Mesenchymal stem cell (in vitro differentiated cells and primary cell): ENCODE results near the gene PKP3.
A peak's percentile ranks its signal among the peaks of the same experiment; 100 is the strongest.

Experiments used
- DNase-seq: peaks from one replicate; pipeline ENCODE4 v3.0.0-alpha.2; 2013
- H2AFZ ChIP-seq: one replicate; pipeline ENCODE4 v1.6.1; 2013; ENCODE audit warnings: low read depth, mild to moderate bottlenecking, control low read depth, inconsistent platforms, low read length, moderate library complexity
- H2AK5ac ChIP-seq: 2 replicates; pipeline ENCODE4 v1.6.1; 2013; ENCODE audit warnings: low read length, moderate library complexity, mild to moderate bottlenecking, inconsistent platforms; ENCODE audit not compliant: severe bottlenecking
- H2BK120ac ChIP-seq: one replicate; pipeline ENCODE4 v1.6.1; 2013; ENCODE audit warnings: low read depth, mild to moderate bottlenecking, inconsistent platforms, low read length, moderate library complexity
- H2BK12ac ChIP-seq, 2 experiments: one replicate each; pipeline ENCODE4 v1.6.1; 2013; ENCODE audit warnings: inconsistent platforms in 2 of 2, low read length in 2 of 2, mild to moderate bottlenecking in 2 of 2, moderate library complexity in 2 of 2, control low read depth in 1 of 2
- H2BK15ac ChIP-seq: one replicate; pipeline ENCODE4 v1.6.1; 2013; ENCODE audit warnings: mild to moderate bottlenecking, low read depth, inconsistent platforms; ENCODE audit not compliant: poor library complexity, severe bottlenecking
- H2BK5ac ChIP-seq: 2 replicates; pipeline ENCODE4 v1.6.1; 2013; ENCODE audit warnings: low read depth, mild to moderate bottlenecking, low read length, control low read depth, inconsistent platforms; ENCODE audit not compliant: poor library complexity, severe bottlenecking
- H3K14ac ChIP-seq, 2 experiments: one replicate each; pipeline ENCODE4 v1.6.1; 2013; ENCODE audit warnings: inconsistent platforms in 2 of 2, low read length in 2 of 2, control low read depth in 1 of 2, mild to moderate bottlenecking in 1 of 2, moderate library complexity in 1 of 2
- H3K18ac ChIP-seq, 2 experiments: one replicate each; pipeline ENCODE4 v1.6.1; 2013; ENCODE audit warnings: inconsistent platforms in 2 of 2, low read length in 2 of 2, control low read depth in 1 of 2, low read depth in 1 of 2, mild to moderate bottlenecking in 1 of 2
- H3K23ac ChIP-seq, 2 experiments: one replicate each; pipeline ENCODE4 v1.6.1; 2013; ENCODE audit warnings: inconsistent platforms in 2 of 2, low read length in 2 of 2, mild to moderate bottlenecking in 2 of 2, moderate library complexity in 2 of 2, control low read depth in 1 of 2
- H3K27ac ChIP-seq: 2 replicates; pipeline ENCODE4 v1.5.1; 2013; ENCODE audit warnings: mild to moderate bottlenecking, moderate library complexity, low read length, control low read depth, inconsistent platforms; ENCODE audit not compliant: poor library complexity, severe bottlenecking
- H3K27me3 ChIP-seq, 2 experiments: 2 replicates each; pipeline versions ENCODE4 v1.6.1 to v1.7.0; 2013; ENCODE audit warnings: low read length in 2 of 2, mild to moderate bottlenecking in 2 of 2, moderate library complexity in 2 of 2, control low read depth in 1 of 2, inconsistent platforms in 1 of 2; ENCODE audit not compliant: control insufficient read depth in 1 of 2, insufficient read depth in 1 of 2
- H3K36me3 ChIP-seq, 2 experiments: 2 replicates each; pipeline versions ENCODE4 v1.6.1 to v1.7.0; 2013; ENCODE audit warnings: low read length in 2 of 2, control low read depth in 1 of 2, inconsistent platforms in 1 of 2, low read depth in 1 of 2, mild to moderate bottlenecking in 1 of 2; ENCODE audit not compliant: insufficient read depth in 2 of 2, control insufficient read depth in 1 of 2
- H3K4ac ChIP-seq, 2 experiments: one replicate each; pipeline ENCODE4 v1.6.1; 2013; ENCODE audit warnings: inconsistent platforms in 2 of 2, low read length in 2 of 2, mild to moderate bottlenecking in 2 of 2, moderate library complexity in 2 of 2, control low read depth in 1 of 2, low read depth in 1 of 2
- H3K4me1 ChIP-seq: 2 replicates; pipeline ENCODE4 v1.6.1; 2013; ENCODE audit warnings: low read depth, low read length, control low read depth; ENCODE audit not compliant: control insufficient read depth, insufficient read depth
- H3K4me2 ChIP-seq: 2 replicates; pipeline ENCODE4 v1.6.1; 2013; ENCODE audit warnings: low read length, mild to moderate bottlenecking, inconsistent platforms; ENCODE audit not compliant: poor library complexity, severe bottlenecking
- H3K4me3 ChIP-seq, 2 experiments: 2 replicates each; pipeline versions ENCODE4 v1.5.1 to v1.7.0; 2013; ENCODE audit warnings: low read length in 2 of 2, mild to moderate bottlenecking in 2 of 2, control low read depth in 1 of 2, low read depth in 1 of 2; ENCODE audit not compliant: insufficient read depth in 1 of 2
- H3K79me1 ChIP-seq: replicated peaks from 2 replicates; pipeline ENCODE4 v1.6.1; 2013; ENCODE audit warnings: mild to moderate bottlenecking, control low read depth, low read length, inconsistent platforms; ENCODE audit not compliant: poor library complexity, severe bottlenecking
- H3K9ac ChIP-seq: 2 replicates; pipeline ENCODE4 v1.7.0; 2013; ENCODE audit warnings: mild to moderate bottlenecking, low read length, moderate library complexity
- H3K9me3 ChIP-seq: 2 replicates; pipeline ENCODE4 v1.7.0; 2013; ENCODE audit warnings: mild to moderate bottlenecking, low read length; ENCODE audit not compliant: control insufficient read depth
- H4K8ac ChIP-seq: one replicate; pipeline ENCODE4 v1.6.1; 2013; ENCODE audit warnings: inconsistent platforms, mild to moderate bottlenecking, low read length, moderate library complexity
- H4K91ac ChIP-seq: one replicate; pipeline ENCODE4 v1.6.1; 2013; ENCODE audit warnings: mild to moderate bottlenecking, low read length, inconsistent platforms
- WGBS: methylation state at CpG from one replicate; pipeline ENCODE4 v1.1.7; 2013; ENCODE audit warnings: mixed read lengths; 5-methylcytosine and 5-hydroxymethylcytosine counted together

PKP3 gene

DNA sequence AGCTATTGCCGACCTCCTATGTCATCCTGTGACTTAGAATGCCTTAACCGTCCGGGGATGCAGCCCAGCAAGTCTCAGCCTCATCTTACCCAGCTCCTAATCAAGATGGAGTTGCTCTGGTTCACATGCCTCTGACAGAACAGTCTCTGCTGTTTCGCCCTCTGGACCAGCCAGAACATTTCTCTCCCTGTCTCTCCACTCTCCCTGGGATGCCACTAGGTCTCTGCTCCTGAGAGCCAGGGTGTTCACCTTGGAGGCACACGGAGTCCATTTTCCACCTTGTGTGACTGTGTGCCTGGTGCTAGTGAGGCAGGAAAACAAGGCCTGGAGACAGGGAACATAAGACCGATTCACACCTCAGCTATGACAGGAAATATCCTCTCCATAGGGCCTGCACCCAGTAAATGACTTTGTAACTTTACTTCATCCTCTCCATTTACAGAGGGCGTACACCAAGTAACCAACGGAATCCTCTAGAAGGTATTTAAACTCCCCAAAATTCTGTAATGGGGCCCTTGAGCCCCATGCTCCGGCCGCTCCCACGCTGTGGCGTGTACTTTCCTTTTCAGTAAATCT, 41.5 kb upstream of the PKP3 start:
- Histone ChIP-seq H4K91ac (peak overlapping the region; percentile 2), H3K4me2 (no peak overlapping the region), H2AFZ (no peak overlapping the region), H2BK120ac (no peak overlapping the region), H3K9ac (peak overlapping the region; percentile 70), H2BK5ac (no peak overlapping the region), H2AK5ac (no peak overlapping the region), H2BK12ac (peak overlapping the region; percentile 91 to 95), H3K27ac (no peak overlapping the region), H3K79me1 (no peaks in the 10 kb centered on the region), H4K8ac (no peak overlapping the region), H2BK15ac (peak overlapping the region; percentile 94), H3K4me1 (peaks cover 12% of the 10 kb centered on the region), H3K23ac (peak overlapping the region in 1 of 2 experiments; percentile 27), H3K9me3 (no peaks in the 10 kb centered on the region), H3K18ac (peak overlapping the region in 1 of 2 experiments; percentile 62), H3K4me3 (no peak overlapping the region), H3K4ac (peak overlapping the region in 1 of 2 experiments; percentile 43), H3K27me3 (peaks cover 0 to 2% of the 10 kb centered on the region in 2 experiments), H3K36me3 (peaks cover 5 to 8% of the 10 kb centered on the region in 2 experiments), H3K14ac (no peak overlapping the region)
- WGBS: 97% methylated on average over 12 of the region's 12 CpGs
- no peak for DNase-seq

DNA sequence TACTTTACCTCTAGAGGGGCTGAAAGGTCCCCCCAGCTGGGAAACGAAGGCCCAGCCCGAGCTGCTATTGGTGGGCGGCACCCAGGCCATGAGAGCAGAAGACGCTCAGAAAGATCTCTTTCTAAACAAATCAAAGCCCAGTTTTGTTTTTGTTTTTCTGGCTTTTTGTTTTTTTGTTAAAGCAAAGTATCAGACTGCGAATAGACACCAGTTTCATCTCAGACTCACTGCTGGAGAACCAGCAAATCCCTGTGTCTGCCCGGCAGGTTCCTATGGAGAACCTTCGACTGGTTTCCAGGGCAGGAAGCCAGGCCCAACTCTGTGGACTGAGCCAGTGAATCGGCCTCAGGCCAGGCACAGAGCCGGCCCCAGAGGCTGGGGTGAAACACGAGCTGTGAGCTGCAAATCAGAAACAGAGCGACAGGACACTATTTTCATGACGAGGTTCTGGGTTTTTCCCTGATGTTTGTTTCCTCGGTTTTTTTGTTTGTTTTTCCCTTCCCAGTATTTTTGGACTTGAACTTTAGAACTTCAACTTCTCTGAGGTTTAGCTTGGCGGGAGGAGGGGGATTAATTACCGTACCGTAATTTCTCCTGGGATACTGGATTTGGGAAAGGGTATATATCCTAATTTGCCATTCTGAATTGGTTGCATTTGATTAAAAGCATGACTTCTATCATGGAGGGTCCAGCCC, 40.7 kb upstream of the PKP3 start:
- H3K36me3 ChIP-seq: peaks cover 5 to 8% of the 10 kb centered on the region in 2 experiments
- peaks cover 0 to 7% of the 10 kb centered on the region in 2 experiments for H3K27me3 ChIP-seq
- DNase-seq: peak; percentile 54
- H3K9me3 ChIP-seq: no peaks in the 10 kb centered on the region
- H2AFZ ChIP-seq: no peak overlapping the region
- no peak overlapping the region for H3K27ac ChIP-seq
- H4K91ac ChIP-seq: no peak overlapping the region
- H2AK5ac ChIP-seq: no peak overlapping the region
- 72% methylated on average over 14 of the region's 16 CpGs for WGBS
- peaks cover 12% of the 10 kb centered on the region for H3K4me1 ChIP-seq
- no peak overlapping the region for H2BK15ac ChIP-seq
- H3K18ac ChIP-seq: peak overlapping the region in 1 of 2 experiments; percentile 58
- no peak overlapping the region for H3K23ac ChIP-seq
- peak overlapping the region in 1 of 2 experiments; percentile 22 for H3K4me3 ChIP-seq
- no peak overlapping the region for H3K4me2 ChIP-seq
- H3K14ac ChIP-seq: no peak overlapping the region
- H2BK5ac ChIP-seq: no peak overlapping the region
- peak overlapping the region; percentile 66 for H2BK120ac ChIP-seq
- H2BK12ac ChIP-seq: peak overlapping the region in 1 of 2 experiments; percentile 7
- H3K4ac ChIP-seq: no peak overlapping the region
- H3K79me1 ChIP-seq: no peaks in the 10 kb centered on the region
- H3K9ac ChIP-seq: peak overlapping the region; percentile 70
- H4K8ac ChIP-seq: no peak overlapping the region

DNA sequence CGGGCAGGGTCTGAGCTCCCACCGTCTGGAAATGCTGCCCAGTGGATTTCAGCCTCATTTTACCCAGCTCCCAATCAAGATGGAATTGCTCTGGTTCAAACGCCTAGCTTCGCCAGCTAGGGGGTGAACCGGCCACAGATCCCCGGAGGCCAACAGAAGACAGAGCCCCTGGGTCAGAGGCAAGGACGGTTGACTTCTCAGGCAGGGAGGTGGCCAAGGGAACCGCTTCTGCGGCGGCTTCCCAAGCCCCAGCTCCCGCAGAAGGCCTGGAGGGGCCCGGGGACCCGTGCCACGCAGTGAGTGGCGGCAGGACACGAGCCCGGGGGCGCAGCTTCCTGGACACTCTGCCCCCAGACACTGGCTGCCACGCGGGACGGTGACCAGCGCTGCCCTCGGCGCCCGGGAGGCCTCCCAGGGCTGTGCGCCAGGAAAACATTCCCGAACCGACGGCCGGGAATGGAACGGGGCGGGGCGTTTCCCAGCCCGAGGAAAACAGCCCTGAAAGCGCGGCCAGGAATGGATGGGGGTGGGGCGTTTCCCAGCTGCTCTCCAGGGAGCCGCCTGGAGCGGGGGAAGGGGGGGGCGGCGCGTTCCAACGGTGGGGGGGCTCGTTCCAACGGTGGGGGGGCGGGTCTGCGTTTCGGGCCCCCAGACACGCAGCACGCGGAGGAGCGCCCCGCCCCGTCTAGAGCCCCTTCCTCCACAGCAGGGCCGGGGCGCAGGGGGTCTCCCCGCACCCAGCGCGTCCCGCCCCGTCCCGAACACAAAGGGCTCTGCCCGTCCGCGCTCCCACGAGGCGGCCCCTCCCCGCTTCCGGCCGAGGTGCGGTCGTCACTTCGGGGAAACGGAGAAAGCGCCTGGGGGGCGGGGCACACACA, 38.2 kb upstream of the PKP3 start:
- H3K9me3 ChIP-seq: peaks cover 6% of the 10 kb centered on the region
- peak overlapping the region; percentile 92 for H3K9ac ChIP-seq
- peak overlapping the region; percentile 92 for H4K8ac ChIP-seq
- H2AK5ac ChIP-seq: peak overlapping the region; percentile 98
- H2BK5ac ChIP-seq: peak overlapping the region; percentile 93
- H2BK12ac ChIP-seq: peak overlapping the region; percentile 91 to 99
- WGBS: 5% methylated on average over 24 of the region's 76 CpGs
- peak overlapping the region; percentile 9 to 78 for H3K14ac ChIP-seq
- peaks cover 5 to 8% of the 10 kb centered on the region in 2 experiments for H3K36me3 ChIP-seq
- no peaks in the 10 kb centered on the region for H3K79me1 ChIP-seq
- DNase-seq: peak; percentile 97
- peaks cover 10% of the 10 kb centered on the region for H3K4me1 ChIP-seq
- peak overlapping the region; percentile 48 to 64 for H3K4me3 ChIP-seq
- H3K27me3 ChIP-seq: peaks cover 0 to 27% of the 10 kb centered on the region in 2 experiments
- H3K23ac ChIP-seq: peak overlapping the region in 1 of 2 experiments; percentile 90
- peak overlapping the region; percentile 100 for H2BK120ac ChIP-seq
- H3K27ac ChIP-seq: peak overlapping the region; percentile 94
- peak overlapping the region; percentile 78 to 92 for H3K18ac ChIP-seq
- H3K4ac ChIP-seq: peak overlapping the region; percentile 99 to 100
- peak overlapping the region; percentile 96 for H4K91ac ChIP-seq
- peak overlapping the region; percentile 99 for H2BK15ac ChIP-seq
- peak overlapping the region; percentile 33 for H3K4me2 ChIP-seq
- no peak overlapping the region for H2AFZ ChIP-seq
